Regular cardiac myocyte (primary cell): ENCODE data around the gene HPCA. TPM values are rescaled to one million over a fixed set of nuclear protein-coding genes. Genes with fewer than 3 reads are reported as not detected.

Experiments
- total RNA-seq: library from RNA; depleted of rRNA; stranded (reverse); fragments of >200 nt; gene quantifications from 2 replicates; pipeline ENCODE4 v1.2.3, GENCODE V29; 2014

The HPCA gene
- total RNA-seq, result not detected in 2 replicates

GRCh38 chr1:32886004-32886827, at the start of gene HPCA:
TSS of gene HPCA (plus strand) at chr1:32886491. CDS start at chr1:32888899, 2,408 bp downstream.

DNA sequence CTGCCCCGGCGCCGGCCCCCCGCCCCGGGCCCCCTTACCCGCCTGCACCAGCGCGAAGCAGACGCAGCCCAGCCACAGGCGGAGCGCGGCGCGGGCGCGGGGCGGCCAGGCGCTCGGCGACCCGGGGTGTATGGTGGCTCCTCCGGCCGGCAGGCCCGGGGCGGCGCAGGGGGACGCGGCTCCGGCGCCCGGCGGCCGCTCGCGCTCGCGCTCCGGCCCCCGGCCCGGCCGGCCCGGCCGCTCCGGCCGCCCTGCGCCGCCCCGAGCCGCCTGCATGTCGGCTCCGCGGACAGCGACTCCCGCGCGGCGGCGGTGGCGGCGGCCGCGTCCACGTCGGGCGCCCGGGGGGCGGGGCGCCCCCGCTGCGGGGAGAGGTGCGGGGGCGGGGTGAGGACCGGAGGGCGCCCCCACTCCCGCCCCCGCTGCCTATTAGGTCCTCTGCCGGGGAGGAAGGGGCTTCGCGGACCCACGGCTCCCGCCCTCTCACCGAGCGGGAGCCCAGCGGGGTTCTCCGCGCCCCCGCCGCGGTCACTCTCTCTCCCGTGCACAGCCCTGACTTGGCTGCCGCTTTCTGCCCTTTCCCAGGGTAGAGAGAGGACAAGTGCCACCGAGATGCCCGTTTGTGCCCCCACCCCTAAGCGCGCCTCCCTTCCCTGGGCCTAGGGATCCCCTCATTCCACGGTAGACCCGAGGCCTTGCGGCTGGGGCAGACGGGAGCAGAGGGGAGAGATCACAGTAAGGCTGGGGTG, 15.5 kb upstream of the HPCA start, which contains the start of gene FNDC5:
FNDC5 (minus strand) TSS at position 298 of the 749 bp plus-strand sequence.

DNA sequence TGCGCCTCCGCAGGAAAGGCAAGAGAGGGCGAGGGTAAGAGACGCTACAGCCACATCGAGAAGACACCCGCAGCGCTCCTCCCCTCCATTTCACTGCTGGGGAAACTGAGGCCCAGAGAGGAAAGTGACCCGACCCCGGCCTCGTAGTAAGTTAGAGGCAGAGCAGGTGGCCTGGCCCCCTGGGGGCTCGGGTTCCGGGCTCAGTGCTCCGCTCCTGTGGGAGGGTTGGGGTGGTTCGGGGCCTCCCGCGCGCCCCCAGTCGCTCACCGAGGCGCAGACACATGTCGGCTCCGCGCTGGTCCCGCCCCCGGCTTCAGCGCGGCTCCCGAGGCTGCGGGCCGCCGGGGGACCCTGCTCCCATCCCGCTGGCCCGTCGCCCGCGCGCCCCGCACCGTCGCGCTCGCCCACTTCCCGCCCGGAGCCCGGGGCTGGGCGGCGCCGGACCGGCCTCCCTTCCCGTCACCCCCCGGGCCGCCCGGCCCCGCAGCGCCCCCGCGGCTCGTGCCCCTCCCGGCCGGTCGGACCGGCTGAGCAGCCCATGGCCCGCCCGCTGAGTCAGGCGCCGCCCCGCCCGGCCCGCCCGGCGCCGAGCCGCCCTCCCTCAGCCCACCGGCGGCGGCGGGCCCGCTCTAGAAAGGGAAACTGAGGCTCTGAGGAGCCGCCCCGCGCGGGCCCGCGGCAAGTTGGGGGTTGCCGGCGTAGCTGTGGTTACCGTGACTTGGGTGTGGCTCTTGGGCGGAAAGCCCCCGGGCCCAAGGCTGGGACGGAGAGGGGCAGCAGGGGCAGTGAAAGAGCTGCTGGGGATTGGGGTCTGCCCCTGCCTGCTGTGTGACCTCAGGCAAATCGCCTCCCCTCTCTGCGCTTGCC, 14.9 kb downstream of the HPCA start, which contains the start of gene TMEM54:
TMEM54 (minus strand) TSS at position 434 of the 867 bp plus-strand sequence; CDS start at position 283, 151 bp downstream.

Other genes starting within 250 kb of the HPCA start
- 35.2 and 43.7 TPM in 2 replicates for gene ZBTB8OS, start 235.9 kb upstream of the HPCA start, total RNA-seq
- 75.0 and 108 TPM in 2 replicates for gene RBBP4, start 235.3 kb upstream of the HPCA start, total RNA-seq
- 20.5 and 54.7 TPM in 2 replicates for gene SYNC, start 183.7 kb upstream of the HPCA start, total RNA-seq
- 117 and 164 TPM in 2 replicates for gene YARS1, start 69.1 kb upstream of the HPCA start, total RNA-seq
- 36.6 and 37.5 TPM in 2 replicates for gene S100PBP, start 68.8 kb upstream of the HPCA start, total RNA-seq
- 0.38 and 0.85 TPM in 2 replicates for gene FNDC5, start 15.6 kb upstream of the HPCA start, total RNA-seq
- 25.9 and 43.4 TPM in 2 replicates for gene TMEM54, start 14.9 kb downstream of the HPCA start, total RNA-seq
- 12.1 and 12.7 TPM in 2 replicates for gene RNF19B, start 78.3 kb downstream of the HPCA start, total RNA-seq
- 185 and 211 TPM in 2 replicates for gene AK2, start 150.4 kb downstream of the HPCA start, total RNA-seq
- 2.5 and 13.2 TPM in 2 replicates for gene AZIN2, start 194.7 kb downstream of the HPCA start, total RNA-seq